NCI-H2081 treated with DMSO at 0.1 percent for 48 hours (cell line): ENCODE results near the gene MSGN1.

Experiments
- DNase-seq: peaks from one replicate; lab custom pipeline; 2025; lab: John Stamatoyannopoulos, UW

MSGN1 gene

DNA sequence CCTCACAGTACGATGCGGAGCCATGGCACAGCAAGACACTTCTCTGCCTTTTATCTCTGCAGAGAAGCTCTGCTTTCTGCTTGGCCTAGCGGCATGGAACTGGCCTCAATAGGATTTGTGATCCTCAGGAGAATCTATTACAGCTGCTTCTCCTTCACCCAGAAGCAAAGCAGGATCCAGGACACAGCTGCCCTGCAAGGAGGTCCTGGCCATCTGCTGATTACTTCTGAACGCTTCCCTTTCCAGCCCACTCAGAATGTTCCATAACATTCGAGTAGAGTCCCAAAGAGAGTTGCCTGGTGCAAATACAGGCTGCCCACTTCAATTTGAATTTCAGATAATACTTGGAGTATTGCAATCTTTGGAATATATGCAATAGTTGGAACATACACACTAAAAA, 33.0 kb downstream of the MSGN1 start:
- no peak for DNase-seq

DNA sequence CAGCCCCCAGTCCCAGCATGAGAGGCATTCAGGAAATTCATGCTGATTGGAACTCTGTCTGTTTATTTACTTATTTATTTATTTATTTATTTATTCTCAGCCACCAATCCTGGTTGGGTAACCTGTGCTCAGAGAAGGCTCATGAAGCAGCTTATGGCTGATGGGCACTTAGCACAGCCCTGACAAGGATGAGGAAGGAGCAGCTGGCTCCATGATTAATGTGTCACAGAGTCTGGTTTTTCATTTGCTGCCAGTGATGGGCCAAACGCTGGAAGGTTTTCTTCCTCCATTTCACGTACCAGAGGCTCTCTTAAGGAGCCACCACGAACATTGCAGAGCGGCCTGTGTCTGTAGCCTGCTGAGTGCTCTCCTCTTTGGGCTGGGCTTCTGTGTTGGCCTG, 33.9 kb downstream of the MSGN1 start:
- no peak for DNase-seq

DNA sequence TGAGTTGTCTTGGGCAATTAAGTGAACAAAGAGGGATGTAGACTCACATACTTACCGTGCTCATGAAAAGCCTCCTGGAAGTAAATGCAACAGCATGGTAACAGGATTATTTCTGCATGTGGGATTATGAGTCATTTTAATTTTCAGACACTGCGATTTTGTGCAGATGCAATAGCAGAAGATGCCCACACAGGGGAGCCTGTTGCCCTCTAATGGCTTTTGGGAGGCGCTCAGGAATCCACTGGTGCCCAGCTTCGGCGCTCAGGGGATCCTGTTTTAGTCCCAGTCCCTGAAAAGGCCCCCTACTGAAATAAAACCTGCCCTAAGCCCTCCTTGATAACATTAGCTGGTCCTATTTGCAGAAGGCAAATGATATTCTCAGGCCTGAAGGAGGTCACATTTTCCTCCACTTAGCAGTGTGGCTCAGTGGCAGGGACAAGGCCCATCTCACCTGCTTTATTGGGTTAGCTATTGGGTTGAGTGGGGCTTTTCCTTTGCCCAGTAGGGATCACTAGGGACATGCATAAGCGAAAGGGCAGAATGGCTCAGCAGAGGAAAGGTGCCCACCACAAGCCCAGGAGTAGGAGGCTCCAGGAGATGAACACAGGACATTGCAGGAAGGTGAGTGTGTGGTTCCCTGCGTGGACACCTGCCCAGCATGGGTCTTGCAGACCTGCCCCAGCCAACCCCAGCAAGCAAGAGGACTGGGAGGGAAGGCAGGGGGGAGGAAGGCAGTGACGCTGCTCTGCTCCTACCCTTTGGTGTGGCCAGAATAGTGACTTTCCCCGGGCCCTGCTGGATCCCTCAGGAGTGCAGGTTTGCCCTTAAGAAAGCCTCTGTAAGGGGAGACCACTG, 35.7 kb downstream of the MSGN1 start:
- no peak for DNase-seq

DNA sequence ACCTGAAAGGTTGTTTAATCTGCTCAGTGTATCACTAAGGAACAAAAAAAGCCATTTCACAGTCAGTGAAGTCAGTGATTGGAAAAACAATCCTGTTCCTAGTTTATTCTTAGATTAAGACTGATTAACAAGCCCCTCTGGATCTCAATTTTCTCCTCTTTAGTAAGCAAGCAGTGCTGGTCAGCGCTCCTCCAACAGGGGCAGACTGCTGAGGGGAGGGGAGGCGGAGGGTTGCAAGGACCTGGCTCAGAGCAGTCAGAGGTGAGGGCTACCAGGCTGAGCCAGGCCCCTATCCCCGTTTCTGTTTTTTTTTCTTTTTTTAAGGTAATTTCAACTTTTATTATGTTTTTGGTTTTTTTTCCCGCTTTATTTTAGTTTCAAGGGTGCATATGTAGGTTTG, 37.5 kb downstream of the MSGN1 start:
- DNase-seq, result no peak

DNA sequence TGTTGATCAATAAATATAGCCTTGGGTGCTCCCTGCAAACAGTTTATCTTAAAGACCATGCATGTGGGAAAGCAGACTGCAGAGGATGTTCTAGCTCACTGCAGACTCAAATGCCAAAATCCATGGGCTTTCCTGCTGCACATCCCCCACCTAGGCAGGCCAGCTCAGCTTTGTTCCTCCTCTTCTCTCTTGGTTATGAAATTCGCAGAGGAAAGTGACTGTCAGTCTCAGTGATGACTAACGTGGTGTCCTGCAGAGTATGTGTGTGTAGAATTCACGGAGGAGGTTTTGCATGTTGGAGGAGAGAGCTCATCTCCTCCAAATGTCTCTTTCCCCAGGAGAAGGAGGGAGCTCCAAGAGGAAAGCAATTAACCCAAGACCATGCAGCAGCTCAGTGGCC, 40.8 kb downstream of the MSGN1 start:
- DNase-seq, result no peak

DNA sequence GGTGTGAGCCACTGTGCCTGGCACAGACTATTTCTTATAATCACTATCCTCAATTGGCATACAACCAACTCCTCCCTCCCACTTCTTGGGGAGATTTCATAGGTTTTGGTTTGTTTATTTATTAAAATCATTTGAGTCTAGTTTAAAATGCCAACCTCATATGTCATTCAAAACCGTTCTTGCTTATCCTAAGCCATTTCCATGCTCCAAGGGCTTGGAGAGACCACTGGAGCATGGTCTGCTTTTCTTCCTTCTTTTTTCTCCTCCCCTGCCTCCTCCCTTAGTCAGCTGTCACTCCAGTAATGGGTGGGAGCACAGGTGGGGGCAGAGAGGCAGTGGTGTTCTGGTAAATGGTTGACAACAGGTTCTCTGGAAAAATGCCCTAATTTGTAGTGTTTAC, 41.8 kb downstream of the MSGN1 start:
- DNase-seq, result no peak

DNA sequence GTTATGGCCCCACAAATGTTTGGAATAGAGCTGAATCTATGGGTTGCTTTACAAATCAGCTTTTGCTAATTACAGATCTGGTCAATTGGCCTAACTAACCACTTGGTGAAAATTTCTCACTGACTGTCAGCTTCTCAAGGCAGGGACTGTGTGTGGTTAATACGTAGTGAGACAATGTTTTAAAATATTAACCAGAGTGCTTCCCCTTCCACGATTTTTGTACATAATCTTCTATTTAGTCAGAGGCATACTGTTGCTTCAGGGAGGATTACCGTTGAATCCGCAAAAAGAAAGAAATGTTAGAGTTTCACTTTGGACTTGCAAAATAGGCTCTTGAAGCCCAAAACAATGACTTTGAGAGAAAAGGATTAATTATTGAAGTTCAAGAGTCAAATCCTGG, 47.3 kb downstream of the MSGN1 start:
- no peak for DNase-seq

DNA sequence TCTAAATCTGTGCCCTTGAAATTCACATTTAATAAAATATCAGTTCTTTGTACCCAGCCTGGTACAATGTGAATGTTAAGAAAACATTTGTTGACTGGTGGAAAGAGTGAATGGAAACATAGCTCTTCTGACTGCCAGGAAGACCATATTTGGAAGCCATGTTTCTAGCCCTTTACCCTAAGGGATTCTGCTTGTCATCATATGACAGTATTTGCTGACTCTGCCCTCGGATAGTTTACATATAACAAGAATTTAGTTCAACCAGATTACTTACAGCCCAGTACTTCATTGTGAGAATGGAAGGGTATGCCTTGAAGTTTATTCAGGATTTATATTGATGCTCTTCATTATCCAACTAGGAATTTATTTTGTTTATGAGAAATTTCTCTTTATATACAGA, 48.4 kb downstream of the MSGN1 start:
- DNase-seq, result no peak

DNA sequence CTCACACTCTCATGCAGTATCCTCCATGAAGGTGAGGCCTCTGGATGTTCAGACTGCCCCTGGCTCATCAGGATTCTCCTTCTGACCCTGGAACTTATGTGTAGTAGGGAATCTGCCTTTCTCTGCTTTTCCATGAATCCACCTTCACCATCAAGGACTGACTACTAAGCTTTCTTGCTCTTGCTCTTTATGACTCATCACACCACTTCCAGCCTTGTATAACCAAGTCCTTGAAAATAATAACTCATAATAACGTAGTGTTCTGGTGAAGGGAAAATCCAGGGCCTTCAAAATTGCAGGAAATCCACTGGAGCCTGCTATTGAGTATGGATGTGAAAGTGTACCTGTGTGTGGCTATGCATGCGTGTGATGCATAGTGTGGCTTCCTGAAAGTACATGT, 50.9 kb downstream of the MSGN1 start:
- DNase-seq, result no peak
